Fibroblast of pulmonary artery (primary cell): Measurements from ENCODE around the gene COL18A1.

Experiments used
- DNase-seq: peaks from one replicate; pipeline ENCODE4 v3.0.0-alpha.2; 2010; ENCODE audit warnings: low read depth
- H3K4me3 ChIP-seq: replicated peaks from 2 replicates; pipeline ENCODE4 v1.5.1; 2011; ENCODE audit warnings: low read depth, mild to moderate bottlenecking, control low read depth, low read length, moderate library complexity
- TF ChIP-seq, protein P1 (sequence below): IDR thresholded peaks from 2 replicates; pipeline ENCODE4 v1.5.1; 2011; ENCODE audit warnings: mild to moderate bottlenecking, control low read depth, low read length, inconsistent platforms; ENCODE audit errors: missing control alignments

Gene COL18A1

GRCh38 chr21:45538381-45539045 is 133.5 kb downstream of the COL18A1 start:
- no peak overlapping the region for H3K4me3 ChIP-seq
- DNase-seq, result no peak
- TF ChIP-seq, protein P1, sequence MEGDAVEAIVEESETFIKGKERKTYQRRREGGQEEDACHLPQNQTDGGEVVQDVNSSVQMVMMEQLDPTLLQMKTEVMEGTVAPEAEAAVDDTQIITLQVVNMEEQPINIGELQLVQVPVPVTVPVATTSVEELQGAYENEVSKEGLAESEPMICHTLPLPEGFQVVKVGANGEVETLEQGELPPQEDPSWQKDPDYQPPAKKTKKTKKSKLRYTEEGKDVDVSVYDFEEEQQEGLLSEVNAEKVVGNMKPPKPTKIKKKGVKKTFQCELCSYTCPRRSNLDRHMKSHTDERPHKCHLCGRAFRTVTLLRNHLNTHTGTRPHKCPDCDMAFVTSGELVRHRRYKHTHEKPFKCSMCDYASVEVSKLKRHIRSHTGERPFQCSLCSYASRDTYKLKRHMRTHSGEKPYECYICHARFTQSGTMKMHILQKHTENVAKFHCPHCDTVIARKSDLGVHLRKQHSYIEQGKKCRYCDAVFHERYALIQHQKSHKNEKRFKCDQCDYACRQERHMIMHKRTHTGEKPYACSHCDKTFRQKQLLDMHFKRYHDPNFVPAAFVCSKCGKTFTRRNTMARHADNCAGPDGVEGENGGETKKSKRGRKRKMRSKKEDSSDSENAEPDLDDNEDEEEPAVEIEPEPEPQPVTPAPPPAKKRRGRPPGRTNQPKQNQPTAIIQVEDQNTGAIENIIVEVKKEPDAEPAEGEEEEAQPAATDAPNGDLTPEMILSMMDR, result no peak

GRCh38 chr21:45539046-45539795 is 134.3 kb downstream of the COL18A1 start:
- no peak overlapping the region for H3K4me3 ChIP-seq
- TF ChIP-seq, protein P1, result no peak
- no peak for DNase-seq

- TF ChIP-seq, protein P1, result no peak
- no peak overlapping the region for H3K4me3 ChIP-seq
- DNase-seq, result no peak
Observed at GRCh38 chr21:45539796-45540600, 135.0 kb downstream of the COL18A1 start.

- no peak overlapping the region for H3K4me3 ChIP-seq
- TF ChIP-seq, protein P1, result no peak
- DNase-seq, result no peak
Observed at GRCh38 chr21:45540601-45540970, 135.6 kb downstream of the COL18A1 start.

GRCh38 chr21:45541221-45542039 is 136.5 kb downstream of the COL18A1 start:
- peak overlapping the region; percentile 55 for H3K4me3 ChIP-seq
- DNase-seq, result peak; percentile 70
- TF ChIP-seq, protein P1, result no peak

- peak; percentile 59 for DNase-seq
- TF ChIP-seq, protein P1, result no peak
Observed at GRCh38 chr21:45542242-45542666, 137.3 kb downstream of the COL18A1 start, which contains the start of gene SLC19A1. SLC19A1 (minus strand) TSS chr21:45542440; CDS start chr21:45537959, 4,481 bp downstream.

More at GRCh38 chr21:45542242-45542666, 137.3 kb downstream of the COL18A1 start, which contains the start of gene SLC19A1:
- peak within 1 kb of the TSS; percentile 55 for H3K4me3 ChIP-seq
